Suprapubic skin (tissue), 4 donors: ENCODE measurements around the gene WNT9A.

ENCODE experiments used
- CTCF ChIP-seq, 2 donors: fragments of 200-600 bp in 1 of 2; fragments of 450-650 bp in 1 of 2; sonication (generic) in 1 of 2; IDR thresholded peaks; one replicate each; pipeline ENCODE4 v1.5.1; 2016 to 2019; ENCODE audit warnings: antibody characterized with exemption in 2 of 2, mild to moderate bottlenecking in 1 of 2, moderate library complexity in 1 of 2
- POLR2A ChIP-seq, 2 donors: fragments of 450-650 bp; IDR thresholded peaks; one replicate each; pipeline ENCODE4 v1.6.1; 2017; ENCODE audit warnings: antibody characterized with exemption in 2 of 2, mild to moderate bottlenecking in 2 of 2, moderate library complexity in 2 of 2
- POLR2AphosphoS5 ChIP-seq, 3 donors: sonication (generic); formaldehyde crosslinking; IDR thresholded peaks; one replicate each; pipeline ENCODE4 v1.6.1; 2017; ENCODE audit warnings: antibody characterized with exemption in 3 of 3

- TF ChIP-seq POLR2A (IDR thresholded peaks at IDR 0.05) (no peak), CTCF (IDR thresholded peaks at IDR 0.05) (no peak), POLR2AphosphoS5 (IDR thresholded peaks at IDR 0.05) (no peak)
These were observed 1.7 kb upstream of the WNT9A start for GRCh38 chr1:227949341-227949921.
